Psoas muscle (tissue), 8 donors: ENCODE data around the gene ZNF524. TPM values are rescaled to one million over a fixed set of nuclear protein-coding genes. Genes with fewer than 3 reads are reported as not detected.

Experiments
- ATAC-seq, 4 donors: fragments of 200-7000 bp; cut with Tn5 transposase; one replicate each; pipeline ENCODE4 v1.9.1; 2020; ENCODE audit warnings: moderate library complexity in 3 of 4, mild to moderate bottlenecking in 2 of 4
- DNase-seq, 2 donors: peaks; one replicate each; pipeline ENCODE4 v3.0.0-alpha.2; 2020
- H3K27ac ChIP-seq: fragments of 200-600 bp; one replicate; pipeline ENCODE4 v1.8.0; 2022
- H3K27me3 ChIP-seq, 3 donors: fragments of 200-600 bp in 1 of 3; one replicate each; pipeline versions ENCODE4 v1.6.1 to v1.8.0; 2013 to 2022; ENCODE audit warnings: low read length in 2 of 3, mild to moderate bottlenecking in 2 of 3, moderate library complexity in 1 of 3; ENCODE audit not compliant: insufficient read depth in 3 of 3
- H3K36me3 ChIP-seq, 2 donors: fragments of 200-600 bp in 1 of 2; one replicate each; pipeline versions ENCODE4 v1.6.1 to v1.8.0; 2013 to 2022; ENCODE audit warnings: low read depth in 1 of 2, mild to moderate bottlenecking in 1 of 2, moderate library complexity in 1 of 2; ENCODE audit not compliant: insufficient read depth in 1 of 2
- H3K4me1 ChIP-seq: fragments of 200-600 bp; one replicate; pipeline ENCODE4 v1.8.0; 2022
- H3K4me3 ChIP-seq: fragments of 200-600 bp; one replicate; pipeline ENCODE4 v1.8.0; 2022; ENCODE audit warnings: mild to moderate bottlenecking
- H3K9me3 ChIP-seq: fragments of 200-600 bp; one replicate; pipeline ENCODE4 v1.8.0; 2022
- CTCF ChIP-seq: fragments of 200-600 bp; IDR thresholded peaks from one replicate; pipeline ENCODE4 v1.8.0; 2022; ENCODE audit warnings: antibody characterized with exemption
- whole genome bisulfite sequencing, 3 donors: extraction: QIAGEN DNeasy Blood & Tissue Kit; methylation state at CpG; one replicate each; pipeline versions ENCODE4 v1.1.6 to v1.1.7; 2013; 5-methylcytosine and 5-hydroxymethylcytosine counted together
- intact Hi-C, 2 donors: fragments of 100-400 bp; cut with DNase I; formaldehyde crosslinking; loops; one replicate each; pipeline versions ENCODE4 v1.11.0 to v1.14.2; 2022
- polyA plus RNA-seq, 3 donors: library from polyadenylated mRNA; stranded (reverse); fragments of 200-250 nt; gene quantifications; one replicate each; pipeline ENCODE4 v1.2.3, GENCODE V29; 2013
- total RNA-seq, 4 donors: library from RNA; stranded (reverse); fragmentation: NEBNext Ultra II Directional in 2 of 4; extraction: Animal tissue kit (Norgen Biotek cat#: 25700) in 2 of 4; gene quantifications; one replicate each; pipeline versions ENCODE4 v1.2.1 to v1.2.4, GENCODE V29; 2021 to 2023
- donor health status: healthy with polysubstance abuse.
- donor health status: DM: no; HTN: no; CAD: no; lungs with moderate emphysema.
- donor health status: Bipolar disorder and iron deficiency.
- donor health status: healthy.
- donor health status: DM: yes; HTN: yes; CAD: no.
- donor health status: DM: no; HTN: no; CAD: no.
- donor health status: DM: no; HTN: no; CAD: no.
- donor health status: DM: yes; HTN: yes; CAD: no.

Gene ZNF524
- total and polyA plus RNA-seq, 7 donors, result 21.4 to 52.5 (median 32.0) TPM

GRCh38 chr19:55618426-55618825 is 18.3 kb downstream of the ZNF524 start:
- ATAC-seq (no peak), DNase-seq (no peak)
- no peaks in the 10 kb centered on the region for H3K9me3 ChIP-seq
- peaks cover 11 to 51% of the 10 kb centered on the region in 2 donors for H3K36me3 ChIP-seq
- no peaks in the 10 kb centered on the region for H3K27me3 ChIP-seq
- peaks cover 30% of the 10 kb centered on the region for H3K4me1 ChIP-seq
- H3K27ac ChIP-seq, result peak overlapping the region; percentile 50
- 75 to 91% (median 81%) methylated on average over 7 of the region's 7 CpGs for WGBS, 3 donors
- no peak for TF ChIP-seq CTCF
- intact Hi-C loops, result no loop called here
- H3K4me3 ChIP-seq, result no peak overlapping the region

GRCh38 chr19:55619286-55619685 is 19.2 kb downstream of the ZNF524 start:
- peak overlapping the region; percentile 53 for H3K27ac ChIP-seq

GRCh38 chr19:55620410-55621204 is 20.5 kb downstream of the ZNF524 start:
- Histone ChIP-seq H3K4me3 (no peak overlapping the region), H3K9me3 (no peaks in the 10 kb centered on the region), H3K36me3 (peaks cover 11 to 33% of the 10 kb centered on the region in 2 donors), H3K27me3 (no peaks in the 10 kb centered on the region), H3K27ac (peak overlapping the region; percentile 46), H3K4me1 (peaks cover 40% of the 10 kb centered on the region)
- ATAC-seq (no peak), DNase-seq (no peak)
- intact Hi-C loops, result loop anchor here in 1 of 2 donors (10.0 kb wide), 2 partner anchors 236 to 486 kb away; partner anchors contain the start of genes RPL28 and TMEM238
- WGBS, 3 donors, result 84 to 93% (median 88%) methylated on average over 12 of the region's 12 CpGs
- TF ChIP-seq CTCF, result no peak

More at GRCh38 chr19:55619286-55619685, 19.2 kb downstream of the ZNF524 start:
- WGBS, 3 donors, result 68 to 84% (median 69%) methylated on average over 3 of the region's 3 CpGs
- Histone ChIP-seq H3K36me3 (peaks cover 11 to 44% of the 10 kb centered on the region in 2 donors), H3K9me3 (no peaks in the 10 kb centered on the region), H3K4me3 (no peak overlapping the region), H3K4me1 (peaks cover 35% of the 10 kb centered on the region), H3K27me3 (no peaks in the 10 kb centered on the region)
- no peak for DNase-seq
- no peak for ATAC-seq
- TF ChIP-seq CTCF, result no peak
- intact Hi-C loops, result no loop called here

- peaks cover 7 to 26% of the 10 kb centered on the region in 2 donors for H3K36me3 ChIP-seq
- 31 to 55% (median 35%) methylated on average over 9 of the region's 9 CpGs for WGBS, 3 donors
- H3K27ac ChIP-seq, result peak overlapping the region; percentile 46
- DNase-seq (peak in 1 of 2 donors; percentile 76), ATAC-seq (peak; percentile 14 to 49 (median 24))
- H3K9me3 ChIP-seq, result no peaks in the 10 kb centered on the region
- intact Hi-C loops, result loop anchor here in 1 of 2 donors (10.0 kb wide), 2 partner anchors 236 to 486 kb away; partner anchors contain the start of genes RPL28 and TMEM238
- peaks cover 40% of the 10 kb centered on the region for H3K4me1 ChIP-seq
- H3K4me3 ChIP-seq, result no peak overlapping the region
- TF ChIP-seq CTCF, result no peak
- no peaks in the 10 kb centered on the region for H3K27me3 ChIP-seq
Measured at GRCh38 chr19:55621205-55621672, 21.2 kb downstream of the ZNF524 start.
